Neural crest cell (in vitro differentiated cells): ENCODE results near the gene ACTR5. TPM values are rescaled to one million over a fixed set of nuclear protein-coding genes. Genes with fewer than 3 reads are reported as not detected.

ENCODE experiments used
- DNase-seq: peaks from one replicate; pipeline ENCODE4 v3.0.0; 2021; ENCODE audit warnings: low read depth, mixed read lengths, low spot score
- H3K27ac Mint-ChIP-seq: one replicate; pipeline ENCODE4 v1.8.0; 2021; ENCODE audit warnings: mild to moderate bottlenecking, mixed read lengths; ENCODE audit not compliant: unreplicated experiment
- H3K27me3 Mint-ChIP-seq: 2 replicates; pipeline ENCODE4 v1.8.0; 2021; ENCODE audit warnings: low read depth, mild to moderate bottlenecking, mixed read lengths
- H3K36me3 Mint-ChIP-seq: 2 replicates; pipeline ENCODE4 v1.8.0; 2021; ENCODE audit warnings: low read depth, mild to moderate bottlenecking, mixed read lengths
- H3K4me1 Mint-ChIP-seq: 2 replicates; pipeline ENCODE4 v1.8.0; 2021; ENCODE audit warnings: mixed read lengths
- H3K4me3 Mint-ChIP-seq: one replicate; pipeline ENCODE4 v1.8.0; 2021; ENCODE audit warnings: mild to moderate bottlenecking, mixed read lengths
- H3K9me3 Mint-ChIP-seq: 2 replicates; pipeline ENCODE4 v1.8.0; 2021; ENCODE audit warnings: mixed read lengths
- total RNA-seq: library from RNA; stranded (reverse); gene quantifications from 2 replicates; pipeline ENCODE4 v1.2.1, GENCODE V29; 2021
- TF ChIP-seq, protein P1 (sequence below): fragments of 200-600 bp; sonication (generic); conservative IDR thresholded peaks from 2 replicates; pipeline ENCODE4 v1.5.0; 2021; ENCODE audit warnings: antibody characterized with exemption, mild to moderate bottlenecking

Gene ACTR5
- total RNA-seq, 1 donor from 2014 or later = 14.9 TPM

DNA sequence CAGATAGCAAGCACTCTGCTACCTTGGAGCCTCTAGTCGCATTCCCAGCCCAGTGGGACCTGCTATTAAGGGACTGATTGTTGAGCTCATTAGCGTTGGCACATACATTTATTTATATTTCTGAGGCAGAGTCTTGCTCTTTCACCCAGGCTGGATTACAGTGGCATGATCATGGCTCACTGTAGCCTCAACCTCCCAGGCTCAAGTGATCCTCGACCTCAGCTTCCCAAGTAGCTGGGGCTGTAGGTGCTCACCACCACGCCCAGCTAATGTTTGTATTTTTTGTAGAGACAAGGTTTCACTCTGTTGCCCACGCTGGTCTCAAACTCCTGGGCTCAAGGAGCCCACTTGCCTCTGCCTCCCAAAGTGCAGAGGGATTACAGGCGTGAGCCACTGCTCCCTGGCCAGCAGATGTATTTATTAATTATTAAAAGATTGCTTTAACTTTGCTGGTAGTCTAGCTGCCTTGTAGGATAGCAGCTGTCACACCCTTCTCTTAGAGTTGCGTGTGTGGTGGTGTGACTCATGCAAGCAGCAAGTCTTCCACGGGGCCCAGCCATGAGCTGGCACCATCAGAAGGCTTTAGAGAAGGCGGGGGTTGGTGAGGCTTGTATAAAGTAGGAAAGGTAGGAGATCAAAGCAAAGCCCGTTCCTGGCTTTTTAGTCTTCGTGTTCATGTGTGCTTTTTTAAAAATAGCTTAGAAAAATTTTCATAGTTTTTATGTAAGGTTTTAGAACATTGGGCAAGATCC lies 16.5 kb downstream of the ACTR5 start:
- peaks cover 28% of the 10 kb centered on the region for H3K36me3 Mint-ChIP-seq
- DNase-seq = no peak
- H3K4me3 Mint-ChIP-seq = no peak overlapping the region
- no peaks in the 10 kb centered on the region for H3K9me3 Mint-ChIP-seq
- H3K27ac Mint-ChIP-seq = no peak overlapping the region
- H3K27me3 Mint-ChIP-seq = no peaks in the 10 kb centered on the region
- TF ChIP-seq, protein P1, sequence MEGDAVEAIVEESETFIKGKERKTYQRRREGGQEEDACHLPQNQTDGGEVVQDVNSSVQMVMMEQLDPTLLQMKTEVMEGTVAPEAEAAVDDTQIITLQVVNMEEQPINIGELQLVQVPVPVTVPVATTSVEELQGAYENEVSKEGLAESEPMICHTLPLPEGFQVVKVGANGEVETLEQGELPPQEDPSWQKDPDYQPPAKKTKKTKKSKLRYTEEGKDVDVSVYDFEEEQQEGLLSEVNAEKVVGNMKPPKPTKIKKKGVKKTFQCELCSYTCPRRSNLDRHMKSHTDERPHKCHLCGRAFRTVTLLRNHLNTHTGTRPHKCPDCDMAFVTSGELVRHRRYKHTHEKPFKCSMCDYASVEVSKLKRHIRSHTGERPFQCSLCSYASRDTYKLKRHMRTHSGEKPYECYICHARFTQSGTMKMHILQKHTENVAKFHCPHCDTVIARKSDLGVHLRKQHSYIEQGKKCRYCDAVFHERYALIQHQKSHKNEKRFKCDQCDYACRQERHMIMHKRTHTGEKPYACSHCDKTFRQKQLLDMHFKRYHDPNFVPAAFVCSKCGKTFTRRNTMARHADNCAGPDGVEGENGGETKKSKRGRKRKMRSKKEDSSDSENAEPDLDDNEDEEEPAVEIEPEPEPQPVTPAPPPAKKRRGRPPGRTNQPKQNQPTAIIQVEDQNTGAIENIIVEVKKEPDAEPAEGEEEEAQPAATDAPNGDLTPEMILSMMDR = no peak
- H3K4me1 Mint-ChIP-seq = no peaks in the 10 kb centered on the region

DNA sequence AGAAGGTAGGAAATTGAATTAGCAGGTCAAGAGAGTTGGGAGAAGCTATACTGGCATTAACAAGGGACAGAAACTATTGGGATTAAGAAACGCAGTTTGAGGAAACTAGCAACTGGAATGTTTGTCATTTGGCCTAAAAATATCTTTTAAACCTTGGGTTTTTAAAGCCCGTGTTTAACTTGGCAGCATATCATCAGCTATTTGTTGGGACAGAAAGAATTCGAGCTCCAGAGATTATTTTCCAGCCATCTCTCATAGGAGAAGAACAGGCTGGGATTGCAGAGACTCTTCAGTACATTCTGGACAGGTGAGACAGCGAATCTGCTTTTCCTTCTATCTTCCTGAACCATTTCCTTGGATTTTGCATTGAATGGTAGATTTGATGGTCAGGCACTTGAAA lies 17.8 kb downstream of the ACTR5 start:
- Mint-ChIP-seq H3K36me3 (peaks cover 21% of the 10 kb centered on the region), H3K9me3 (no peaks in the 10 kb centered on the region), H3K27ac (no peak overlapping the region), H3K27me3 (no peaks in the 10 kb centered on the region), H3K4me1 (no peaks in the 10 kb centered on the region), H3K4me3 (no peak overlapping the region)
- DNase-seq = no peak
- TF ChIP-seq, protein P1 = no peak

DNA sequence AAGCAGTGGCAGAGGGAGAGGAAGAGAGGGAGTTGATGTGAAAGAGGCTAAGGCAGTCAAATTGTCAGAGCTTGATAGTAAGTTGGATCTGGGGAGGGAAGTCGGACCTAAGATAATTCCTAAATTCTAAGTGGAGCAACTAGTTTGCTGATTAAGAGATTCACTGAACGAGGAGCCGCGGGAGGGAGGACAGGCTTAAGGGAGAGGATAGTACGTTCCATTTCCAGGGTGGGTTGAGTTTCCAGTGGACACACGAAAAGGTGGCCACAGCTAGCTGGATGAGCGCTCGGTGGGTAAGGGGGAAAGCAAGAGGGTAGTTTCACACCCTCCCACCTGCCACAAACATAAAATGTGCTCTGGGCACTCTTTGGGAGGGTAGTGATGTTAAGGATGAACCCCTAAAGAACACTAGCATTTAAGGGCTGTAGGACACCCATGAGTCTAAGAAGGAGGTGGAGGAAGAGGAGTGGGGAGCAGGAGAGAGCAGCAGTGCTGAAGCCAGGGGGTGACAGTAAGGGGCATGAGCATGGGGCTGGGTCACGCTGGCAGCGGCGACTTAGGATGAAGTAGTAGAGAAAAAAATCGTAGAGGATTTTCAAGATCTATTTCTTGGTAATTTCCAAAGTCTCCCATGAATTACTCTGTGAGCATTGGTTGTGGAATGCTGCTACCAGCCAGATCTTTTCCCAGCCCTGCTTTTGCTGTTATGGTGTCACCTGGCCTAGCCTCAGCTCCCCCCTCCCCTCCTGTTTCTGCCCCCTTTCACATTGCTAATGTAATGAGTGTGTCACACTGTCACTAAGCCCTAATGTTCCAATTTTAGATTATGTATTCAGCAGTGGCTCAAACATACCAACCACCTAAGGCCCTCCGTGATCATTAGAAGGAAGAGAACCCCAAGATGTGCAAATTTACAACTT lies 21.4 kb downstream of the ACTR5 start:
- no peak overlapping the region for H3K4me3 Mint-ChIP-seq
- peaks cover 43% of the 10 kb centered on the region for H3K36me3 Mint-ChIP-seq
- no peaks in the 10 kb centered on the region for H3K27me3 Mint-ChIP-seq
- no peak overlapping the region for H3K27ac Mint-ChIP-seq
- H3K9me3 Mint-ChIP-seq = peaks cover 9% of the 10 kb centered on the region
- no peaks in the 10 kb centered on the region for H3K4me1 Mint-ChIP-seq
- TF ChIP-seq, protein P1 = no peak
- no peak for DNase-seq

DNA sequence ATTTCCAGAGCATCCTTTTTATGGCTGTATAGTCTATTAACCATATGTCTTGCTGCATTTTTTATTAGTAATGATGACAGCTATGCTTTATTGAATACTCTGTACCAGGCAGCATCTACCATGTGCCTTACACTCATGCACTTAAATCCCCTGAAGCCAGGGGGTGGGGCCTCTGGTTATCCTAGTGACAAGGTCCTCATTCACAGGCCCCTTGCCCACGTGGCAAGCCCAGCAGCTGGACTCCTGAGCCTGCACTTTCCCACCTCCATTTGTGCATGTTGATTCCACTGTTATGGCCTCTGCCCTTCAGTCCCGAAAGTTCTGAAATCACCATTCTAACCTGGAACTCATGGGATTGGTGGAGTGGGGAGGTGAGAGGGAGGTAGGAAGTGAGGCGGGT lies 22.3 kb downstream of the ACTR5 start:
- peaks cover 9% of the 10 kb centered on the region for H3K9me3 Mint-ChIP-seq

DNA sequence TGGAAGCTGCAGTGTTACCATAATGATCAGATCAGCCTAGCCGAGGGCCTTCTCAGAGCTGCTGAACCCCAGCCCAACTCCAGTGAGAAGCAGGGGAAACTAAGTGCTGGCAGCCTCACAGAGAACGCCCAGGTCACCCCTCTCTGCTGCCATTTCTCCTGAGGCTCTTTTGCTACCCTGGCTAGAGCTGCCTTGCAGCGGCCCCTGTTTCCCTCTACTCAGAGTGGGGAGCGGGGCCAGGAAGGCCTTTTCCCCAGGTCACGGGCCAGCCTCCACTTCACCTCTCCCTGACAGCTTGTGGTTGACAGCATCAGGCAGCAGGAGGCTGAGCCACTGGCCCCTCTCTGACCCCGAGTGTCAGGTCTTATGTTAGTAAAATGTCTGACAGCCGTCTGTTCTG lies 22.7 kb downstream of the ACTR5 start:
- Mint-ChIP-seq H3K27ac (no peak overlapping the region), H3K36me3 (peaks cover 48% of the 10 kb centered on the region)

More for the DNA sequence above, 22.3 kb downstream of the ACTR5 start:
- H3K27ac Mint-ChIP-seq = no peak overlapping the region
- peaks cover 48% of the 10 kb centered on the region for H3K36me3 Mint-ChIP-seq
- TF ChIP-seq, protein P1 = no peak
- H3K4me3 Mint-ChIP-seq = no peak overlapping the region
- DNase-seq = no peak
- no peaks in the 10 kb centered on the region for H3K4me1 Mint-ChIP-seq
- H3K27me3 Mint-ChIP-seq = no peaks in the 10 kb centered on the region

More for the DNA sequence above, 22.7 kb downstream of the ACTR5 start:
- H3K4me1 Mint-ChIP-seq = no peaks in the 10 kb centered on the region
- DNase-seq = no peak
- no peaks in the 10 kb centered on the region for H3K27me3 Mint-ChIP-seq
- H3K9me3 Mint-ChIP-seq = peaks cover 9% of the 10 kb centered on the region
- TF ChIP-seq, protein P1 = no peak
- H3K4me3 Mint-ChIP-seq = no peak overlapping the region
